HCT116 (cell line): ENCODE results near the gene SENP6.
"Not testable (repeated sequence)": the region's sequence is repeated elsewhere in the genome, so short reads cannot be mapped to it uniquely, and the experiment has no call there.

Experiments used
- CEBPB ChIP-seq: IDR thresholded peaks from 2 replicates; pipeline ENCODE4 v1.6.1; 2012; ENCODE audit warnings: low read depth
- CTCF ChIP-seq, 3 experiments: fragments of 200-600 bp in 1 of 3; sonication (generic) in 1 of 3; IDR thresholded peaks in 2 of 3; conservative IDR thresholded peaks in 1 of 3; 2 replicates each; pipeline ENCODE4 v1.5.1; 2012 to 2017; ENCODE audit warnings: low read depth in 2 of 3, low read length in 2 of 3, antibody characterized with exemption in 1 of 3, borderline replicate concordance in 1 of 3, control low read depth in 1 of 3, mild to moderate bottlenecking in 1 of 3, mixed read lengths in 1 of 3, mixed run types in 1 of 3, moderate library complexity in 1 of 3; ENCODE audit not compliant: insufficient read depth in 1 of 3
- EGR1 ChIP-seq: IDR thresholded peaks from 2 replicates; pipeline ENCODE4 v1.6.1; 2012; ENCODE audit warnings: low read depth
- EZH2 ChIP-seq: fragments of 200-600 bp; sonication (generic); IDR thresholded peaks from 2 replicates; pipeline ENCODE4 v1.6.1; 2017; ENCODE audit warnings: antibody characterized with exemption, mixed run types
- EZH2phosphoT487 ChIP-seq: fragments of 200-600 bp; IDR thresholded peaks from 2 replicates; pipeline ENCODE4 v1.6.1; 2018; ENCODE audit warnings: antibody characterized with exemption, borderline replicate concordance
- JUND ChIP-seq: IDR thresholded peaks from 2 replicates; pipeline ENCODE4 v1.6.1; 2012
- MAX ChIP-seq: IDR thresholded peaks from 2 replicates; pipeline ENCODE4 v1.6.1; 2012
- POLR2A ChIP-seq: IDR thresholded peaks from 2 replicates; pipeline ENCODE4 v1.7.0; 2011; ENCODE audit warnings: borderline replicate concordance; ENCODE audit not compliant: insufficient read depth, insufficient read length; ENCODE audit errors: extremely low read depth
- POLR2AphosphoS5 ChIP-seq: IDR thresholded peaks from 2 replicates; pipeline ENCODE4 v1.6.1; 2011; ENCODE audit warnings: mild to moderate bottlenecking, low read depth, low read length, moderate library complexity
- SIN3A ChIP-seq: IDR thresholded peaks from 2 replicates; pipeline ENCODE4 v1.6.1; 2012; ENCODE audit warnings: low read depth
- YY1 ChIP-seq: IDR thresholded peaks from 2 replicates; pipeline ENCODE4 v1.6.1; 2011; ENCODE audit warnings: low read length, low read depth, moderate library complexity, mild to moderate bottlenecking; ENCODE audit not compliant: insufficient replicate concordance; ENCODE audit errors: extremely low read depth
- ZBTB33 ChIP-seq: IDR thresholded peaks from 2 replicates; pipeline ENCODE4 v1.6.1; 2011; ENCODE audit warnings: mild to moderate bottlenecking, low read length, moderate library complexity; ENCODE audit not compliant: insufficient replicate concordance; ENCODE audit errors: extremely low read depth

- not testable (repeated sequence) for TF ChIP-seq CEBPB; CTCF (IDR thresholded peaks at IDR 0.05 in 2 of 3, conservative IDR thresholded peaks at IDR 0.05 in 1 of 3; ENCODE audit: borderline replicate concordance in 1 of 3, insufficient read depth in 1 of 3, low read depth in 2 of 3, low read length in 2 of 3); MAX; YY1; POLR2A; EZH2; JUND; EZH2phosphoT487; ZBTB33; EGR1; SIN3A; POLR2AphosphoS5
These were observed 5.3 kb upstream of the SENP6 start for GRCh38 chr6:75596380-75596779.
